Stimulated activated naive CD8-positive, alpha-beta T cell treated with anti-CD3 and anti-CD28 coated beads, Interleukin-15, amount 100 ng/mL, for 72 hours (primary cell): ENCODE measurements around the gene RAPH1.

Experiments used
- ATAC-seq: fragments of 150-1000 bp; cut with Tn5 transposase; 2 replicates; pipeline ENCODE4 v1.10.0; 2021; ENCODE audit warnings: mild to moderate bottlenecking, moderate library complexity
- DNase-seq, 2 donors: peaks; one replicate each; pipeline ENCODE4 v3.0.0; 2021 to 2022
- H3K27ac Mint-ChIP-seq, 2 donors: one replicate each; pipeline ENCODE4 v1.8.0; 2022; ENCODE audit warnings: mild to moderate bottlenecking in 2 of 2, mixed read lengths in 2 of 2, moderate library complexity in 2 of 2
- H3K27me3 Mint-ChIP-seq: one replicate; pipeline ENCODE4 v1.8.0; 2022; ENCODE audit warnings: mixed read lengths
- H3K4me1 Mint-ChIP-seq: one replicate; pipeline ENCODE4 v1.8.0; 2022; ENCODE audit warnings: mild to moderate bottlenecking, mixed read lengths
- H3K4me3 Mint-ChIP-seq, 2 donors: one replicate each; pipeline ENCODE4 v1.8.0; 2022; ENCODE audit warnings: mild to moderate bottlenecking in 2 of 2, mixed read lengths in 2 of 2, moderate library complexity in 1 of 2
- H3K9me3 Mint-ChIP-seq, 2 donors: one replicate each; pipeline ENCODE4 v1.8.0; 2022; ENCODE audit warnings: mixed read lengths in 2 of 2

RAPH1 gene

DNA sequence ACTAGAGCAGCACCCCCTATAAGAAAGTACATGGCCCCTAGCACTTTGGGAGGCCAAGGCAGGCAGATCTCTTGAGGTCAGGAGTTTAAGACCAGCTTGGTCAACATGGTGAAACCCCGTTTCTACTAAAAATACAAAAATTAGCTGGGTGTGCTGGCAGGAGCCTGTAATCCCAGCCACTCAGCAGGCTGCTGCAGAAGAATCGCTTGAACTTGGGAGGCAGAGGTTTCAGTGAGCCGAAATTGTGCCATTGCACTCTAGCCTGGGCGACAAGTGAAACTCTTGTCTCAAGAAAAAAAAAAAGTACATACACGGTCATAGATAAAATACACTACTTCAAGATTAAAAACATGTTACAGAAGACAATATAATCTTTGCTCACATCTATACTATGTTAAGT is 63.8 kb downstream of the RAPH1 start:
- no peaks in the 10 kb centered on the region for H3K27me3 Mint-ChIP-seq
- H3K27ac Mint-ChIP-seq = no peak overlapping the region
- DNase-seq (no peak), ATAC-seq (no peak)
- no peaks in the 10 kb centered on the region for H3K4me1 Mint-ChIP-seq
- no peak overlapping the region for H3K4me3 Mint-ChIP-seq
- no peaks in the 10 kb centered on the region for H3K9me3 Mint-ChIP-seq

GRCh38 chr2:203470371-203470770 is 64.7 kb downstream of the RAPH1 start:
- Mint-ChIP-seq H3K27ac (no peak overlapping the region), H3K4me3 (no peak overlapping the region)

GRCh38 chr2:203469546-203469945 is 65.6 kb downstream of the RAPH1 start:
- Mint-ChIP-seq H3K4me1 (no peaks in the 10 kb centered on the region), H3K4me3 (no peak overlapping the region), H3K27me3 (peaks cover 9% of the 10 kb centered on the region), H3K9me3 (no peaks in the 10 kb centered on the region), H3K27ac (no peak overlapping the region)
- no peak for DNase-seq
- no peak for ATAC-seq

More at GRCh38 chr2:203470371-203470770, 64.7 kb downstream of the RAPH1 start:
- no peaks in the 10 kb centered on the region for H3K4me1 Mint-ChIP-seq
- no peaks in the 10 kb centered on the region for H3K9me3 Mint-ChIP-seq
- ATAC-seq = no peak
- peaks cover 2% of the 10 kb centered on the region for H3K27me3 Mint-ChIP-seq
- DNase-seq = no peak

- no peaks in the 10 kb centered on the region for H3K4me1 Mint-ChIP-seq
- H3K9me3 Mint-ChIP-seq = no peaks in the 10 kb centered on the region
- H3K4me3 Mint-ChIP-seq = no peak overlapping the region
- peaks cover 9% of the 10 kb centered on the region for H3K27me3 Mint-ChIP-seq
- DNase-seq (no peak), ATAC-seq (no peak)
- no peak overlapping the region for H3K27ac Mint-ChIP-seq
Measured at GRCh38 chr2:203463266-203463678, 71.8 kb downstream of the RAPH1 start.

DNA sequence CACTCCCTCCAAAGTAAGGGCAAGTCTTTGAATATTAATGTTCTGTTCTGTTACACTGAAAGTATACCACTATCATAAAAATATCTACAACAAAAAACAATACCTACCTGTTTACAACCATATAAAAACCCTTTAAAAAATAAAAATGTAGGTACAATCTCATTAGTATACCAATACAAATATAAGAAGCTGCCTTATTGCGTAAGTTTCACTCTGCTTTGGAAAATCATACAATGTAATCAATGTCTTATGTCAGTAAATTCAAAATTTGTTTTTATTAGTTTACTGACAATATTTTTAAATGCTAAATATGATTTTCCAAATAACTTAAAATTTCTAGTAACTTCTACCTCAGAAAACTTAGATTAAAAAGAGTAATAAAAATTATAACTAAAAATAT is 72.8 kb downstream of the RAPH1 start:
- DNase-seq (no peak), ATAC-seq (no peak)
- no peak overlapping the region for H3K27ac Mint-ChIP-seq
- H3K9me3 Mint-ChIP-seq = no peaks in the 10 kb centered on the region
- no peak overlapping the region for H3K4me3 Mint-ChIP-seq
- peaks cover 9% of the 10 kb centered on the region for H3K27me3 Mint-ChIP-seq
- H3K4me1 Mint-ChIP-seq = no peaks in the 10 kb centered on the region

- no peaks in the 10 kb centered on the region for H3K4me1 Mint-ChIP-seq
- DNase-seq = no peak
- ATAC-seq = no peak
- H3K4me3 Mint-ChIP-seq = no peak overlapping the region
- no peaks in the 10 kb centered on the region for H3K9me3 Mint-ChIP-seq
- H3K27ac Mint-ChIP-seq = peak overlapping the region in 1 of 2 donors; percentile 14
- peaks cover 9% of the 10 kb centered on the region for H3K27me3 Mint-ChIP-seq
Measured at GRCh38 chr2:203461746-203462145, 73.4 kb downstream of the RAPH1 start.

DNA sequence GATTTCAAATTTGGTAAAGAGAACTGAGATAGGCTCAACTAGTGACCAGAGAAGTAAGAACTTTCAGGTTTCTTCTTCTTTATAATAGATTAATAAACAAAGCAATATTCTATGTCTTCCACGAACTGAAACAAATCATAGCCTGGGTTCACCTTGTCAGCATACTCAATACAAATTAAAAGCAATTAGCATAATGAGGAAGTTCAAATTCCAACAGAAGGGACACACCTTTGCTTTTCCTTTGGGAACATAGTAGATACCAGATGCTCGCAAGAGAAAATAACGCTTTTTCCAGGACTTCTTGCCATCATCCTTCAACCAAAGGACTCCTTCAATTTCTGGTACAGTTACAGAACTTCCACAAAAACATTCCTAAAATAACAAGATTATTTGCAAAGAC is 79.9 kb downstream of the RAPH1 start:
- DNase-seq = no peak
- no peaks in the 10 kb centered on the region for H3K27me3 Mint-ChIP-seq

DNA sequence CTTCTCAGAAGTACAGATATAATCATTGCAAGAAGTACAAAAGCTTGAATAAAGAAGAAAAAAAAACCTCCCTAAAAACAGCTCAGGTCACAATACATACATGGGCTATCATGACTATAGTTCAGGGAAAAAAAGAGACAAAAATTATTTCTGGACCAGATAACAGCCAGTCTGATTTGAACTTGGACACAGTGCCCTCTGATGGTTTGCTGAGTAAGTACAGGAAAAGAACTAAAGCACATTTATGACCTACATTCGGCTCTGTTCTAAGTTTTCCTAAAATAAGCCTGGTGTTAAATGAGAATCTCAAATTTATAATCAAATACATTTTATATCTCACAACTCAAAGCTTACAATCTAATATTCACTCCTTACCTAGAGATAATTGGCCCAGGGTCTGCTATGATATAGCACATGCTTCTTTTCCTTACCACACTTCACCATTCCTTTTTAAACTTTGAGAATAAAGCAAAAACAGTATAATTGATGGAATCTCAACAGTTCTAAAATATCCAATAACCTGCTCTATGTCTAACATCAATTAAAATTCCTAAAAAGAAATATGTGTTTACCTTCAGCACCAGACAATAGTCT is 81.1 kb downstream of the RAPH1 start:
- Mint-ChIP-seq H3K27me3 (no peaks in the 10 kb centered on the region), H3K9me3 (no peaks in the 10 kb centered on the region), H3K4me3 (no peak overlapping the region), H3K4me1 (no peaks in the 10 kb centered on the region), H3K27ac (no peak overlapping the region)
- DNase-seq = peak; percentile 18
- ATAC-seq = peak; percentile 67

More for the DNA sequence above, 79.9 kb downstream of the RAPH1 start:
- no peak for ATAC-seq
- Mint-ChIP-seq H3K27ac (no peak overlapping the region), H3K4me3 (no peak overlapping the region), H3K9me3 (no peaks in the 10 kb centered on the region), H3K4me1 (no peaks in the 10 kb centered on the region)

- Mint-ChIP-seq H3K4me3 (no peak overlapping the region), H3K4me1 (peaks cover under 1% of the 10 kb centered on the region), H3K27ac (no peak overlapping the region), H3K27me3 (no peaks in the 10 kb centered on the region), H3K9me3 (no peaks in the 10 kb centered on the region)
- ATAC-seq = no peak
- no peak for DNase-seq
Measured at GRCh38 chr2:203451689-203452088, 83.4 kb downstream of the RAPH1 start.

DNA sequence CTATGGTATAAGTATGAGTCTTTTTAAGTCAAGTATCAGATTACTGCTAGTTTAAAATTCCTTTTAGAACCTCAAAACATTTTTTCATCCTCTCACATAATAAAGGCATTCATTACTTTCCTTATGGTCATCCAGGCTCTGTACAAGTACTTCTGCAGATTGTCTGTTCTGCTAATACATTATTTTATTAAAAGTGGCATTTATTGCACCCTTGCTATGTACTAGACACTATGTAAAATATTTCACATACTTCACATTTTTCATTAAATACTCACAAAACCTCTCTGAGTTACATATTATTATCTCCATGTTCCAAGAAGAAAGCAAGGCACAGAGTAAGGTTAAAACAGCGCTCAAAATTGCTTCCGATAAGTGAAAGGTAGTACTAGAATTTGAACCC is 84.1 kb downstream of the RAPH1 start:
- ATAC-seq = no peak
- Mint-ChIP-seq H3K4me3 (no peak overlapping the region), H3K4me1 (peaks cover 7% of the 10 kb centered on the region), H3K27me3 (no peaks in the 10 kb centered on the region), H3K9me3 (no peaks in the 10 kb centered on the region), H3K27ac (no peak overlapping the region)
- DNase-seq = no peak

DNA sequence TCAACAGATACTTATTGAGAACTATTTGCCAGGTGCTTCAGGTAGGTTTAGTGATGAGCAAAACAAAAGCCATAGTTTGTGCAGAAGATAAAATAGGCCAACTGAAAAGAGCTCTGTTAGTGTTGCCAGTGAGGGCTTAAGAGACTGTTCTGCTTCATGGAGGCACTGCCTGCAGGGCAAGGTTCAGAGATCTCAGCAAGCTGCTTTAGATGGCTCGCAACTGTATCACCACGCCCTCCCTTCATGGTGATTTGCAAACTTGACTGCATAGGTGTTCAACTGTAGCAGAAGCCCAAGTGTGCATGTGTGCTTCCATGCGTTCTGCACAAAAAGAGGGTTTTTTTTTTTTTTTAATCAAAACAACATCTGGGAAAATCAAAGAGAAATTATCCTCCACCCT is 84.5 kb downstream of the RAPH1 start:
- Mint-ChIP-seq H3K27ac (no peak overlapping the region), H3K27me3 (no peaks in the 10 kb centered on the region), H3K9me3 (no peaks in the 10 kb centered on the region), H3K4me3 (no peak overlapping the region), H3K4me1 (peaks cover 12% of the 10 kb centered on the region)
- ATAC-seq (no peak), DNase-seq (no peak)

DNA sequence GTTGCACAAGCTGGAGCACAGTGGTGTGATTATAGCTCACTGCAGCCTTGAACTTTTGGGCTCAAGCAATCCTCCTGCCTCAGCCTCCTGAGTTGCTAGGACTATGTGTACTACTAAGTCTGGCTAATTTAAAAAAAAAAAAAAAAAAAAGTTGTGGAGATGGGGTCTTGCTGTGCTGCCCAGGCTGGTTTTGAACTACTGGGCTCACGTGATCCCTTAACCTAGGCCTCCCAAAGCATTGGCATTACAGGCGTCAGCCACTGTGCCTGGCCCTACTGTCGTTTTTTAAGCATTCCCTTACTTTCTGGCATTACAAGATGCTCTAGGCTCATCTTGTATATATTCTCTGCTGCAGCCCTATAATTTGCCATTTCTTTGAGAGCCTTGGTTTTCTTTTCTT is 88.3 kb downstream of the RAPH1 start:
- Mint-ChIP-seq H3K4me1 (peaks cover 15% of the 10 kb centered on the region), H3K9me3 (no peaks in the 10 kb centered on the region), H3K27me3 (no peaks in the 10 kb centered on the region), H3K4me3 (no peak overlapping the region), H3K27ac (no peak overlapping the region)
- no peak for ATAC-seq
- no peak for DNase-seq

DNA sequence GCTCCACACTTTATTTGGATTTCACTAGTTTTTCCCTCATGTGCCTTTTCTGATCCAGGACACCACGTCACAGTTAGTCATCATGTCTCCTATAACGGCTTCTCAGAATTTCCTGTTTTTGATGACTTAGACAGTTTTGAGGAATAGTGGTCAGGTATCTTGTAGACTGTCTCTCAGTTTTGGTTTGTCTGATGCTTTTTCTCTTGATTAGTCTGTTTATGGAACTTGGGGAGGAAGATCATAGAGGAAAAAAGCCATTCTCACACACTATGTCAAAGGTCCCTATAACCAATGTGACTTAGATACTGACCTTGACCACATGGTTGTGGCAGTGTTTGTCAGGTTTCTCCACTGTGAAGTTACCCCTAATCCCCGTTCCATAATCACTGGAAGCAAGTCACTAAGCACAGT is 89.0 kb downstream of the RAPH1 start:
- DNase-seq (no peak), ATAC-seq (no peak)
- Mint-ChIP-seq H3K4me3 (no peak overlapping the region), H3K27ac (no peak overlapping the region), H3K27me3 (no peaks in the 10 kb centered on the region), H3K9me3 (no peaks in the 10 kb centered on the region), H3K4me1 (peaks cover 15% of the 10 kb centered on the region)

DNA sequence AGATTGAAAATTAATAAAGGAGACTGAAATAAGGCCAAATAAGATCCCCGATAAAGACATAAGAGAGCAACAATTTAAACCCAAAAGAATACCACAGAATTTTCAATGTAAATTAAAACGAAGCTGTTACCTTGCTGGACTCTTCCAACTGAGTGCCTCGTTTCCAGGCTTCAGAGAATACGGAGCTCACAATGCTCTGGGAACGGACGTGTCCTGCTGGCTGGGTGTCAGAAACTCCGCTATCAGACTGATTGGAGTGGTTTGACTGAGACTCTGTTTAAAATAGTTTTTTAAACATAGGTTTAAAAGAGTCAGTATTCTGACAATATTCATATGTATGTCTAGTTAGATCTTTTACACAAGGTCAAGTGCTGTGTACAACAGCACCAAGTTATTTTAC is 90.4 kb downstream of the RAPH1 start:
- Mint-ChIP-seq H3K9me3 (no peaks in the 10 kb centered on the region), H3K27me3 (no peaks in the 10 kb centered on the region), H3K27ac (no peak overlapping the region), H3K4me1 (peaks cover 15% of the 10 kb centered on the region), H3K4me3 (no peak overlapping the region)
- no peak for ATAC-seq
- no peak for DNase-seq

- no peak for ATAC-seq
- Mint-ChIP-seq H3K9me3 (no peaks in the 10 kb centered on the region), H3K27me3 (no peaks in the 10 kb centered on the region), H3K4me1 (peaks cover 15% of the 10 kb centered on the region), H3K4me3 (no peak overlapping the region), H3K27ac (no peak overlapping the region)
- no peak for DNase-seq
Measured at GRCh38 chr2:203442463-203442862, 92.6 kb downstream of the RAPH1 start.

DNA sequence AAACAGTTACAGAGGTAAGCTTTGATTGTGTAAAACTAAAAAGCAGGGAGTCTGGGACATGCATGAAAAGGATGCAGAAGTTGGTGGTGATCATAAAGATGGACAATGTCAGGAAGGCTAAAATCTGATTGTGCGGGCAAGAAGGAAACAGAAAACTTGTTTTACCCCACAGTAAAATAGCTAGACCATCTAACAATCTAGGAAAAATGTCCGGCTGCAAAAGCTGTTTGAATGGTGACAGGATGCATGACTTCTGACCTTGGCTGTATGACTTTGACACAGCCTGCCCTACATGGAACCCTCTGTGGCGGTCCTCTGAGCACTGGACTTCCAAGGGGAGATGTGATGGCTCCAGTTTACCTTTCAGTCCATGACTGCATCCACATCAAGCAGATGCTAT is 93.6 kb downstream of the RAPH1 start:
- no peaks in the 10 kb centered on the region for H3K9me3 Mint-ChIP-seq
- DNase-seq = no peak
- H3K4me1 Mint-ChIP-seq = peaks cover 13% of the 10 kb centered on the region
- no peak overlapping the region for H3K4me3 Mint-ChIP-seq
- ATAC-seq = no peak
- no peaks in the 10 kb centered on the region for H3K27me3 Mint-ChIP-seq
- H3K27ac Mint-ChIP-seq = no peak overlapping the region

- no peak overlapping the region for H3K27ac Mint-ChIP-seq
- no peaks in the 10 kb centered on the region for H3K9me3 Mint-ChIP-seq
- no peak for DNase-seq
- H3K4me1 Mint-ChIP-seq = peaks cover 5% of the 10 kb centered on the region
- H3K27me3 Mint-ChIP-seq = no peaks in the 10 kb centered on the region
- no peak overlapping the region for H3K4me3 Mint-ChIP-seq
- ATAC-seq = no peak
Measured at GRCh38 chr2:203440671-203441070, 94.4 kb downstream of the RAPH1 start.
